Endometrial microvascular endothelial cells (primary cell): ENCODE measurements around the gene TCF15. TPM values are rescaled to one million over a fixed set of nuclear protein-coding genes. Genes with fewer than 3 reads are reported as not detected.

Experiments
- in situ Hi-C: cut with HindIII; loops from 2 replicates; pipeline ENCODE4 v1.10.0; 2017; ENCODE audit warnings: low sequenced_read_pairs, low pct_unique_long_range_greater_than_20kb; ENCODE audit errors: inconsistent ontology term
- total RNA-seq: library from RNA; depleted of rRNA; stranded (reverse); fragments of >200 nt; gene quantifications from one replicate; pipeline ENCODE4 v1.2.3, GENCODE V29; 2015; ENCODE audit errors: inconsistent ontology term

TCF15 gene
- total RNA-seq, 1 donor from 2014 or later: 4.7 TPM

GRCh38 chr20:563187-563586 is 46.9 kb downstream of the TCF15 start:
- in situ Hi-C loops: no loop called here

GRCh38 chr20:562232-562897 is 47.7 kb downstream of the TCF15 start:
- in situ Hi-C loops: no loop called here

- in situ Hi-C loops: no loop called here
Measured at GRCh38 chr20:561437-562231, 48.5 kb downstream of the TCF15 start.

- in situ Hi-C loops: no loop called here
Measured at GRCh38 chr20:560680-561079, 49.4 kb downstream of the TCF15 start.

GRCh38 chr20:558117-558516 is 52.0 kb downstream of the TCF15 start:
- in situ Hi-C loops: no loop called here

GRCh38 chr20:556984-557383 is 53.1 kb downstream of the TCF15 start:
- in situ Hi-C loops: no loop called here

- in situ Hi-C loops: no loop called here
Measured at GRCh38 chr20:555976-556385, 54.1 kb downstream of the TCF15 start.

Other genes starting within 250 kb of the TCF15 start
- gene TRIB3, start 229.5 kb downstream of the TCF15 start, total RNA-seq: 51.4 TPM
- 104 TPM for gene RBCK1, start 202.0 kb downstream of the TCF15 start, total RNA-seq
- 34.8 TPM for gene TBC1D20, start 147.8 kb downstream of the TCF15 start, total RNA-seq
- 102 TPM for gene CSNK2A1, start 66.5 kb downstream of the TCF15 start, total RNA-seq
- gene SRXN1, start 42.9 kb upstream of the TCF15 start, total RNA-seq: 82.6 TPM
- not detected for gene SCRT2, start 65.5 kb upstream of the TCF15 start, total RNA-seq
- not detected for gene SLC52A3, start 158.2 kb upstream of the TCF15 start, total RNA-seq
- gene FAM110A, start 223.4 kb upstream of the TCF15 start, total RNA-seq: 2.1 TPM